Urothelium cell line (cell line): ENCODE measurements around the gene SF3A1.
A peak's percentile ranks its signal among the peaks of the same experiment; 100 is the strongest.
"Not testable (repeated sequence)": the region's sequence is repeated elsewhere in the genome, so short reads cannot be mapped to it uniquely, and the experiment has no call there.

Experiments used
- DNase-seq: peaks from one replicate; pipeline ENCODE4 v3.0.0; 2011; ENCODE audit warnings: low spot score, mixed read lengths
- FAIRE-seq: peaks from 2 replicates; lab custom pipeline; 2011; peaks lifted over from hg19 to GRCh38; lab: Jason Lieb, UNC

The SF3A1 gene

GRCh38 chr22:30356449-30357235 is at the start of gene SF3A1, which contains the start of gene CCDC157:
SF3A1 (minus strand) TSS chr22:30356894; CDS start chr22:30356792, 102 bp downstream.
CCDC157 (plus strand) TSS chr22:30357007; CDS start chr22:30366001, 8,994 bp downstream.
- FAIRE-seq (peak; percentile 98), DNase-seq (peak; percentile 97)

GRCh38 chr22:30406400-30406799 is 49.7 kb upstream of the SF3A1 start:
- DNase-seq, result no peak
- FAIRE-seq, result no peak

GRCh38 chr22:30405731-30406130 is 49.0 kb upstream of the SF3A1 start:
- DNase-seq (no peak), FAIRE-seq (no peak)

- FAIRE-seq, result no peak
- DNase-seq, result no peak
Measured at GRCh38 chr22:30404307-30404706, 47.6 kb upstream of the SF3A1 start.

- not testable (repeated sequence) for FAIRE-seq
Measured at GRCh38 chr22:30402766-30403104, 46.0 kb upstream of the SF3A1 start.

GRCh38 chr22:30402028-30402765 is 45.5 kb upstream of the SF3A1 start:
- DNase-seq (no peak), FAIRE-seq (no peak)

More at GRCh38 chr22:30402766-30403104, 46.0 kb upstream of the SF3A1 start:
- not testable (repeated sequence) for DNase-seq

- FAIRE-seq, DNase-seq: not testable (repeated sequence)
Measured at GRCh38 chr22:30401024-30401423, 44.3 kb upstream of the SF3A1 start.

- FAIRE-seq (no peak), DNase-seq (no peak)
Measured at GRCh38 chr22:30400159-30400558, 43.5 kb upstream of the SF3A1 start.

- DNase-seq (no peak), FAIRE-seq (no peak)
Measured at GRCh38 chr22:30399718-30400117, 43.0 kb upstream of the SF3A1 start.

- DNase-seq, result no peak
- FAIRE-seq, result no peak
Measured at GRCh38 chr22:30398685-30399680, 42.3 kb upstream of the SF3A1 start.

GRCh38 chr22:30397656-30398635 is 41.3 kb upstream of the SF3A1 start:
- peak; percentile 74 for FAIRE-seq

GRCh38 chr22:30396871-30397655 is 40.4 kb upstream of the SF3A1 start, which contains the start of gene SEC14L2:
SEC14L2 (plus strand) TSS chr22:30397018; CDS start chr22:30397117, 99 bp downstream.
- FAIRE-seq (peak; percentile 71), DNase-seq (peak; percentile 89)

More at GRCh38 chr22:30397656-30398635, 41.3 kb upstream of the SF3A1 start:
- DNase-seq, result no peak

GRCh38 chr22:30393885-30394284 is 37.2 kb upstream of the SF3A1 start:
- no peak for FAIRE-seq
- DNase-seq, result no peak

- DNase-seq (no peak), FAIRE-seq (no peak)
Measured at GRCh38 chr22:30393322-30393680, 36.6 kb upstream of the SF3A1 start.

- DNase-seq, result no peak
- no peak for FAIRE-seq
Measured at GRCh38 chr22:30392661-30393321, 36.1 kb upstream of the SF3A1 start.

- DNase-seq, result no peak
Measured at GRCh38 chr22:30390974-30391691, 34.4 kb upstream of the SF3A1 start.

More at GRCh38 chr22:30390974-30391691, 34.4 kb upstream of the SF3A1 start:
- FAIRE-seq, result peak; percentile 42
